Activated T-helper 1 cell treated with anti-CD3 and anti-CD28 coated beads, Interleukin-2, amount 50 U/mL, for 16 hours (primary cell): ENCODE results near the gene DDR1.
A peak's percentile ranks its signal among the peaks of the same experiment; 100 is the strongest.
"Not testable (repeated sequence)": the region's sequence is repeated elsewhere in the genome, so short reads cannot be mapped to it uniquely, and the experiment has no call there.

Experiments
- DNase-seq, 2 donors: peaks; one replicate each; pipeline ENCODE4 v3.0.0-alpha.2; 2020; ENCODE audit warnings: low read depth in 1 of 2, low spot score in 1 of 2

Gene DDR1

DNA sequence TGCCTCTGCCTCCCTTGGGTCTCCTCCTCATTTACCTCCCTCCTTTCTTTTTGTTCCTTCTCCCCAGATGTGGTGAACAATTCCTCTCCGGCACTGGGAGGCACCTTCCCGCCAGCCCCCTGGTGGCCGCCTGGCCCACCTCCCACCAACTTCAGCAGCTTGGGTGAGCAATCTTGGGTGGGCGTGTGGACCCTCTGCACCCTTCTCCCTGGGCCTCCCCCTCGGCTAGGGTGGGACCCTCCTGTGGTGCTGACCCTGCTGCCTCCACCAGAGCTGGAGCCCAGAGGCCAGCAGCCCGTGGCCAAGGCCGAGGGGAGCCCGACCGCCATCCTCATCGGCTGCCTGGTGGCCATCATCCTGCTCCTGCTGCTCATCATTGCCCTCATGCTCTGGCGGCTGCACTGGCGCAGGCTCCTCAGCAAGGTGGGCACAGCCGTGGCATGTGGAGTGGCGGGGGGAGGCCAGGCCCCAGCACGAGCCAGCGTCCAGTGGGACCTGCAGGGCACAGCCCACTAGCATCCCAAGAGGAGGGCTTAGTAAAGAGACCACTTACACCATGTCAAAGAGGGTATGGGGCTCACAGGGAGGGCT is 8.8 kb downstream of the DDR1 start:
- DNase-seq = no peak

GRCh38 chr6:30893666-30894065 is 9.3 kb downstream of the DDR1 start:
- DNase-seq = no peak

DNA sequence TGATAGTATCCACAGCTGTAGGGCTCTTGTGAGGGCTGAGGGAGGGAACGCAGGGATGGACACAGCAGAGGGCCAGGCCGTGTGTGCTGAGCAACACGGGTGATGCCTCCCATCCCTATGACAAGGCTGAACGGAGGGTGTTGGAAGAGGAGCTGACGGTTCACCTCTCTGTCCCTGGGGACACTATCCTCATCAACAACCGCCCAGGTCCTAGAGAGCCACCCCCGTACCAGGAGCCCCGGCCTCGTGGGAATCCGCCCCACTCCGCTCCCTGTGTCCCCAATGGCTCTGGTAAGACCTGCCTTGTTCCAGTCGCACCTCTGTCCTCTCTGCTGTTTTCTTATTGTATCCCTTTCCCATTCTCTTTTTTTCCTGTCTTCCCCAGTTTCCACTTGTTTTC is 10.1 kb downstream of the DDR1 start:
- no peak for DNase-seq

DNA sequence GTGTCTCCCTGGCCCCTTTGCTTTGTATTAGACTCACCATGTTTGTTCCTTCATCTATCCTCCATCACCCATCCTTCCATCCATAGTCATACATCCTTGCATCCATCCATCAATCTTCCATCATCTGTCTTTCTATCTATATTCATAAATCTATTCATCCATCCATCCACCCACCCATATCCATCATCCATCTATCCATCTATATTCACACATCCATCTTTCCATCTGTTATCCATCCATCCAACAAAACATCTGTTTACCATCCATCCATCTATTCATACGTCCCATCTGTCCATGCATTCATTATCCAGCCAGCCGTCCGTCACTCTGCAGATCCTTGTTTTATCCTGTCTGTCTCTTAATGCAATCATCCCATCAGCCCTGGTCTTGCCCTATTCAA is 10.6 kb downstream of the DDR1 start:
- DNase-seq = no peak

DNA sequence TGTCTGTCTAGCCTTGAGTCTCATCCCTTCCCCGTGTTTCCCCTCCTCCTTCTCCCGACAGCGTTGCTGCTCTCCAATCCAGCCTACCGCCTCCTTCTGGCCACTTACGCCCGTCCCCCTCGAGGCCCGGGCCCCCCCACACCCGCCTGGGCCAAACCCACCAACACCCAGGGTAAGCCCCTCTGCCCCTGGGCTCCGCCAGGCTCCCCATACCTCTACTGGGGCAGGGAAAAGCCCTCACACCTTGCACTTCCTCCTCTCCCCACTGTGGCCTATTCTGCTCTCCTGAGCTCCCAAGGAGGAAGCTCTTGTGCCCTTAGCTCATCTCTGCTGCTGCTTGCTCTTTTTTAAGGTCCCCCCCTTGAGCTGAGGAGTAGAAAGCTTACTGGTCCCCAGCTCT is 11.0 kb downstream of the DDR1 start:
- no peak for DNase-seq

GRCh38 chr6:30896541-30896940 is 12.2 kb downstream of the DDR1 start:
- DNase-seq = no peak

- DNase-seq = no peak
These were observed 13.6 kb downstream of the DDR1 start for GRCh38 chr6:30897882-30898281.

- no peak for DNase-seq
These were observed 14.5 kb downstream of the DDR1 start for GRCh38 chr6:30898750-30899360.

GRCh38 chr6:30900863-30901417 is 16.6 kb downstream of the DDR1 start:
- no peak for DNase-seq

- no peak for DNase-seq
These were observed 17.1 kb downstream of the DDR1 start for GRCh38 chr6:30901436-30901835.

DNA sequence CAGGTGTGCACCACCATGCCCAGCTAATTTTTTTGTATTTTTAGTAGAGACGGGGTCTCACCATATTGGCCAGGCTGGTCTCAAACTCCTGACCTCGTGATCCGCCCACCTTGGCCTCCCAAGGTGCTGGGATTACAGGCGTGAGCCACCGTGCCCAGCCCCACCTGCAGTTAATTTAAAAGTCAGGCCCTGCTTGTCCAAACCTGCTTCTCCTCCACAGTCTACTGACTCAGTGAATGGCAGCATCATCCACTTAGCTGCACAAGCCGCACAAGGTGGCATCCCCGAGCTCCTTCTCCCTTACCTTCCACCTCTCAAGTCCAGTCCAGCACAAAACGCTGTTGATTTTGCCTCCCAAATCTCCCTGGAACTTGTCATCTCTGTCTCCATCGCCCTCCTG is 17.9 kb downstream of the DDR1 start:
- not testable (repeated sequence) for DNase-seq

DNA sequence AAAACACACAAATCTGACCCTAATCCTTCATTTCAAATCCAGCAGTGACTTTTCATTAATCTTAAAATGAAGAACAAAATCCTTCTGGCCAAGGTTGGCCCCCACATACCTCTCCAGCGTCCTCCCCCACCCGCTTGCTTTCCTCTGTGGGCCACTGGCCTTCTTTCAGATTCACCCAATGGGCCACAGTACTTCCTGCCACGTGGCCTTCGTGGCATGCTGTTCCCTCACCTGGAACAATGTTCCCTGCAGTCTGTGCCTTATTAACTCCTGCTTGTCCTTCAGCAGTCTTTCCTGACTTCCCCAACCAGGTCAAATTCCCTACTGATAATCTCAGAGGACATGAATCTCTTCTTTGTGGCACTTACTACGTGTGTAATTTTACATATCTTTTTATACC is 18.4 kb downstream of the DDR1 start:
- DNase-seq = no peak

GRCh38 chr6:30903236-30903635 is 18.9 kb downstream of the DDR1 start:
- DNase-seq = no peak

GRCh38 chr6:30907290-30907757 is 23.0 kb downstream of the DDR1 start:
- DNase-seq = not testable (repeated sequence)

GRCh38 chr6:30907758-30908591 is 23.7 kb downstream of the DDR1 start, which contains the start of gene GTF2H4:
GTF2H4 (plus strand) TSS chr6:30908207.
- DNase-seq = peak; percentile 86 to 91

DNA sequence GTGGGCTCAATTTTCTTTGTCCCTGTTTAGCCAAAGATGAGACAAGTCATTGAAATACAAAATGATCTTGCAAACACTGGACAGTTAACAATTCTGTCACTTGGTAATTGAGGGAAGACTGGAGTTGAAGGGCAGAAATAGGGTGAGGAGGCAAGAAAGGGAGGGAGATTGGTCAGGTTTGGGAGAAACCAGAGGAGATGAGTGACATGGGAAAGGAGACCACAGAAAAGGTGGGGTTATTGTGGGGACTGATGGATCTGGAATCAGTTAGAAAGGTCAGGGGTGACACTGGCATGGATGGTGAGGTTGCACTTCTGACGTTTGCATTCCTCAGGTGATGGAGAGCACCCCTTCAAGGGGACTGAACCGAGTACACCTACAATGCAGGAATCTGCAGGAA is 24.4 kb downstream of the DDR1 start:
- DNase-seq = no peak

GRCh38 chr6:30910473-30910872 is 26.2 kb downstream of the DDR1 start:
- DNase-seq = not testable (repeated sequence)

GRCh38 chr6:30912746-30913520 is 28.6 kb downstream of the DDR1 start:
- no peak for DNase-seq

GRCh38 chr6:30913721-30914075 is 29.4 kb downstream of the DDR1 start:
- DNase-seq = no peak

- DNase-seq = peak; percentile 62 to 85
These were observed 29.9 kb downstream of the DDR1 start, which contains the start of gene VARS2 for GRCh38 chr6:30914076-30914853. VARS2 (plus strand) TSS chr6:30914238; CDS start chr6:30914837, 599 bp downstream.
